IMR-90 (cell line): Measurements from ENCODE around the gene KAZN. TPM values are rescaled to one million over a fixed set of nuclear protein-coding genes. Genes with fewer than 3 reads are reported as not detected.

ENCODE experiments used
- ATAC-seq: fragments of 200-7000 bp; cut with Tn5 transposase; 2 replicates; pipeline ENCODE4 v1.9.1; 2020; ENCODE audit warnings: low read depth, mild to moderate bottlenecking, moderate library complexity
- BruUV-seq: library from RNA; stranded (reverse); fragments of 400-500 nt; replicated peaks from 2 replicates; lab custom pipeline; 2021; lab: Mats Ljungman, UMichigan
- CTCF ChIA-PET: fragments of 300-600 bp; formaldehyde crosslinking; extraction: SDS; loops from one replicate; lab custom pipeline; 2021; ENCODE audit warnings: antibody characterized with exemption; lab: Yijun Ruan, JAX
- POLR2A ChIA-PET: fragments of 300-600 bp; sonication (Branson Sonifier 250); formaldehyde crosslinking; loops from one replicate; lab custom pipeline; 2022; ENCODE audit warnings: antibody characterized with exemption; ENCODE audit not compliant: unreplicated experiment; lab: Charles Lee
- DNase-seq: peaks from one replicate; pipeline ENCODE4 v3.0.0; 2013
- H2AFZ ChIP-seq: replicated peaks from 2 replicates; pipeline ENCODE3; 2013; ENCODE audit warnings: low read length, mild to moderate bottlenecking; ENCODE audit not compliant: poor library complexity
- H2AK5ac ChIP-seq: 2 replicates; pipeline ENCODE4 v1.6.1; 2013; ENCODE audit warnings: low read depth, low read length, inconsistent platforms
- H2AK9ac ChIP-seq: replicated peaks from 2 replicates; pipeline ENCODE3; 2013; ENCODE audit warnings: mild to moderate bottlenecking, low read depth, low read length, moderate library complexity; ENCODE audit not compliant: poor library complexity
- H2BK120ac ChIP-seq: 2 replicates; pipeline ENCODE4 v1.6.1; 2013; ENCODE audit warnings: low read depth, low read length, inconsistent platforms
- H2BK15ac ChIP-seq: 3 replicates; pipeline ENCODE4 v1.6.1; 2013; ENCODE audit warnings: low read depth, low read length, inconsistent platforms
- H2BK20ac ChIP-seq: 2 replicates; pipeline ENCODE4 v1.6.1; 2013; ENCODE audit warnings: low read depth, mild to moderate bottlenecking, inconsistent platforms, low read length, moderate library complexity
- H2BK5ac ChIP-seq: 2 replicates; pipeline ENCODE4 v1.6.1; 2013; ENCODE audit warnings: mild to moderate bottlenecking, low read depth, low read length, inconsistent platforms; ENCODE audit not compliant: poor library complexity, severe bottlenecking
- H3K14ac ChIP-seq: replicated peaks from 2 replicates; pipeline ENCODE4 v1.6.1; 2013; ENCODE audit warnings: low read depth, low read length, inconsistent platforms
- H3K18ac ChIP-seq: 2 replicates; pipeline ENCODE4 v1.6.1; 2013; ENCODE audit warnings: low read depth, low read length, control low read depth
- H3K23ac ChIP-seq: 2 replicates; pipeline ENCODE4 v1.6.1; 2013; ENCODE audit warnings: low read depth, low read length, inconsistent platforms
- H3K27ac ChIP-seq: 2 replicates; pipeline ENCODE4 v1.5.1; 2013; ENCODE audit warnings: mild to moderate bottlenecking, control low read depth, low read length; ENCODE audit not compliant: insufficient read depth
- H3K27me3 ChIP-seq: 2 replicates; pipeline ENCODE4 v1.6.1; 2013; ENCODE audit warnings: low read length; ENCODE audit not compliant: control insufficient read depth, insufficient read depth
- H3K36me3 ChIP-seq: 2 replicates; pipeline ENCODE4 v1.6.1; 2013; ENCODE audit warnings: low read length, mixed read lengths; ENCODE audit not compliant: control insufficient read depth, insufficient read depth
- H3K4ac ChIP-seq: 2 replicates; pipeline ENCODE4 v1.6.1; 2013; ENCODE audit warnings: low read depth, low read length, inconsistent platforms
- H3K4me1 ChIP-seq: 2 replicates; pipeline ENCODE4 v1.6.1; 2013; ENCODE audit warnings: low read length, mixed read lengths; ENCODE audit not compliant: control insufficient read depth, insufficient read depth
- H3K4me2 ChIP-seq: 2 replicates; pipeline ENCODE4 v1.6.1; 2013; ENCODE audit warnings: low read depth, mild to moderate bottlenecking, control low read depth, low read length, moderate library complexity
- H3K4me3 ChIP-seq: 2 replicates; pipeline ENCODE4 v1.5.1; 2013; ENCODE audit warnings: low read depth, mild to moderate bottlenecking, control low read depth, low read length, moderate library complexity; ENCODE audit not compliant: insufficient read depth
- H3K56ac ChIP-seq: 2 replicates; pipeline ENCODE4 v1.6.1; 2013; ENCODE audit warnings: low read length, inconsistent platforms; ENCODE audit not compliant: insufficient read depth; ENCODE audit errors: extremely low read depth
- H3K79me1 ChIP-seq, 2 experiments: 2 replicates each; pipeline ENCODE4 v1.6.1; 2013; ENCODE audit warnings: low read length in 2 of 2, inconsistent platforms in 1 of 2, low read depth in 1 of 2
- H3K9ac ChIP-seq: 2 replicates; pipeline ENCODE4 v1.6.1; 2013; ENCODE audit warnings: low read depth, low read length, control low read depth
- H3K9me1 ChIP-seq: 2 replicates; pipeline ENCODE4 v1.6.1; 2013; ENCODE audit warnings: low read length, inconsistent platforms; ENCODE audit not compliant: insufficient read depth
- H3K9me3 ChIP-seq: 2 replicates; pipeline ENCODE4 v1.6.1; 2013; ENCODE audit warnings: low read length; ENCODE audit not compliant: control insufficient read depth, insufficient read depth
- H4K20me1 ChIP-seq: 2 replicates; pipeline ENCODE4 v1.6.1; 2013; ENCODE audit warnings: low read length, inconsistent platforms; ENCODE audit not compliant: insufficient read depth
- H4K5ac ChIP-seq: 2 replicates; pipeline ENCODE4 v1.6.1; 2013; ENCODE audit warnings: mild to moderate bottlenecking, low read depth, low read length, control low read depth
- H4K8ac ChIP-seq, 2 experiments: 2 replicates each; pipeline ENCODE4 v1.6.1; 2013; ENCODE audit warnings: low read depth in 2 of 2, low read length in 2 of 2, control low read depth in 1 of 2, inconsistent platforms in 1 of 2
- H4K91ac ChIP-seq: 2 replicates; pipeline ENCODE4 v1.6.1; 2013; ENCODE audit warnings: low read depth, low read length, inconsistent platforms; ENCODE audit not compliant: insufficient read depth
- ELK1 ChIP-seq: fragments of 150-350 bp; IDR thresholded peaks from 2 replicates; pipeline ENCODE4 v1.6.1; 2016; ENCODE audit warnings: low read depth, mild to moderate bottlenecking, low read length, moderate library complexity, borderline replicate concordance
- FOS ChIP-seq: fragments of 150-350 bp; IDR thresholded peaks from 2 replicates; pipeline ENCODE4 v1.6.1; 2016; ENCODE audit warnings: low read depth, low read length
- MXI1 ChIP-seq: IDR thresholded peaks from 2 replicates; pipeline ENCODE4 v1.6.1; 2012; ENCODE audit warnings: low read depth, mild to moderate bottlenecking, low read length, moderate library complexity, borderline replicate concordance
- NFE2L2 ChIP-seq: fragments of 150-350 bp; IDR thresholded peaks from 2 replicates; pipeline ENCODE4 v1.6.1; 2016; ENCODE audit warnings: low read depth, mild to moderate bottlenecking, low read length
- RAD21 ChIP-seq: IDR thresholded peaks from 2 replicates; pipeline ENCODE4 v1.6.1; 2012; ENCODE audit warnings: low read length, improper control_type of control experiment
- RCOR1 ChIP-seq: IDR thresholded peaks from 2 replicates; pipeline ENCODE4 v1.6.1; 2012; ENCODE audit warnings: mild to moderate bottlenecking, low read length, improper control_type of control experiment; ENCODE audit not compliant: insufficient replicate concordance
- WGBS, 2 experiments: methylation state at CpG; one replicate each; pipeline versions ENCODE4 v1.1.5 to v1.1.7; 2013; ENCODE audit warnings: missing lambda C conversion rate in 2 of 2; ENCODE audit not compliant: insufficient read length in 1 of 2; ENCODE audit errors: extremely low coverage in 2 of 2; 5-methylcytosine and 5-hydroxymethylcytosine counted together
- dilution Hi-C: fragments of 300-500 bp; cut with HindIII; formaldehyde crosslinking; loops from one replicate; pipeline ENCODE4 v1.14.3; 2018; ENCODE audit warnings: low sequenced_read_pairs; ENCODE audit not compliant: unreplicated experiment
- in situ Hi-C: fragments of 300-500 bp; cut with MboI; formaldehyde crosslinking; loops from 3 replicates; pipeline ENCODE4 v1.14.3; 2019; ENCODE audit warnings: low sequenced_read_pairs, inconsistent platforms, mixed read lengths
- intact Hi-C: fragments of 100-400 bp; cut with micrococcal nuclease; formaldehyde crosslinking; loops from 2 replicates; pipeline ENCODE4 v1.10.0; 2022
- polyA plus RNA-seq, 3 experiments: library from polyadenylated mRNA; depleted of rRNA; stranded (reverse); fragments of >200 nt; gene quantifications; 2 replicates each; pipeline ENCODE4 v1.2.3, GENCODE V29; 2012; ENCODE audit warnings: low replicate concordance in 1 of 3
- total RNA-seq: library from RNA; depleted of rRNA; stranded (reverse); fragments of >200 nt; gene quantifications from 2 replicates; pipeline ENCODE4 v1.2.3, GENCODE V29; 2012
- TF ChIP-seq, protein P1 (sequence below): conservative IDR thresholded peaks from 2 replicates; pipeline ENCODE4 v1.5.1; 2012; ENCODE audit warnings: mild to moderate bottlenecking, low read depth, low read length, improper control_type of control experiment

The KAZN gene
- total and polyA plus RNA-seq, 2 of the 4 experiments (the other 2 are of a cell fraction) = 5.2 to 10.5 TPM

- ChIA-PET CTCF (interaction anchor here (1.0 kb wide), 1 partner anchor 42 kb away, joined by 3 read pairs; no protein-coding TSS in a partner anchor), POLR2A (no interaction called here)
- Histone ChIP-seq H3K36me3 (no peaks in the 10 kb centered on the region), H3K4me1 (peaks cover 2% of the 10 kb centered on the region; the same call in 1 of the 2 replicates), H3K23ac (no peak overlapping the region), H4K8ac (no peak overlapping the region), H2AK5ac (no peak overlapping the region), H2BK120ac (no peak overlapping the region), H3K4me3 (no peak overlapping the region), H2BK5ac (no peak overlapping the region), H4K5ac (no peak overlapping the region), H4K20me1 (no peaks in the 10 kb centered on the region), H3K27ac (no peak overlapping the region), H3K27me3 (peaks cover 17% of the 10 kb centered on the region), H3K9me3 (no peaks in the 10 kb centered on the region), H3K56ac (no peak overlapping the region), H4K91ac (no peak overlapping the region), H3K4ac (no peak overlapping the region), H3K4me2 (no peak overlapping the region), H2AK9ac (peak overlapping the region; percentile 10), H3K9ac (no peak overlapping the region), H3K18ac (no peak overlapping the region), H3K14ac (no peak overlapping the region), H2BK15ac (no peak overlapping the region), H2BK20ac (no peak overlapping the region), H3K9me1 (peaks cover 3% of the 10 kb centered on the region; the same call in 1 of the 2 replicates), H2AFZ (no peak overlapping the region), H3K79me1 (no peaks in the 10 kb centered on the region)
- in situ Hi-C loops (no loop called here), dilution Hi-C loops (no loop called here), intact Hi-C loops (no loop called here)
- BruUV-seq = no TSS peak
- ATAC-seq = no peak
- no peak for TF ChIP-seq RAD21
- no peak for TF ChIP-seq NFE2L2
- TF ChIP-seq MXI1 = no peak
- TF ChIP-seq FOS = no peak
- TF ChIP-seq RCOR1 = no peak
- TF ChIP-seq, protein P1, sequence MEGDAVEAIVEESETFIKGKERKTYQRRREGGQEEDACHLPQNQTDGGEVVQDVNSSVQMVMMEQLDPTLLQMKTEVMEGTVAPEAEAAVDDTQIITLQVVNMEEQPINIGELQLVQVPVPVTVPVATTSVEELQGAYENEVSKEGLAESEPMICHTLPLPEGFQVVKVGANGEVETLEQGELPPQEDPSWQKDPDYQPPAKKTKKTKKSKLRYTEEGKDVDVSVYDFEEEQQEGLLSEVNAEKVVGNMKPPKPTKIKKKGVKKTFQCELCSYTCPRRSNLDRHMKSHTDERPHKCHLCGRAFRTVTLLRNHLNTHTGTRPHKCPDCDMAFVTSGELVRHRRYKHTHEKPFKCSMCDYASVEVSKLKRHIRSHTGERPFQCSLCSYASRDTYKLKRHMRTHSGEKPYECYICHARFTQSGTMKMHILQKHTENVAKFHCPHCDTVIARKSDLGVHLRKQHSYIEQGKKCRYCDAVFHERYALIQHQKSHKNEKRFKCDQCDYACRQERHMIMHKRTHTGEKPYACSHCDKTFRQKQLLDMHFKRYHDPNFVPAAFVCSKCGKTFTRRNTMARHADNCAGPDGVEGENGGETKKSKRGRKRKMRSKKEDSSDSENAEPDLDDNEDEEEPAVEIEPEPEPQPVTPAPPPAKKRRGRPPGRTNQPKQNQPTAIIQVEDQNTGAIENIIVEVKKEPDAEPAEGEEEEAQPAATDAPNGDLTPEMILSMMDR = no peak
- no peak for TF ChIP-seq ELK1
- DNase-seq = no peak
- WGBS, 2 experiments = no CpG with 5 or more reads among the region's 5 CpGs
These were observed 255.0 kb downstream of the KAZN start for GRCh38 chr1:14853518-14853917.
